HG02981 (cell line): ENCODE measurements around the gene RNGTT.
"Not testable (repeated sequence)": the region's sequence is repeated elsewhere in the genome, so short reads cannot be mapped to it uniquely, and the experiment has no call there.

Source experiments
- ATAC-seq: cut with Tn5 transposase; IDR thresholded peaks from one replicate; pipeline ENCODE4 v1.9.1; 2021; ENCODE audit warnings: mild to moderate bottlenecking, moderate library complexity; ENCODE audit not compliant: unreplicated experiment

RNGTT gene

DNA sequence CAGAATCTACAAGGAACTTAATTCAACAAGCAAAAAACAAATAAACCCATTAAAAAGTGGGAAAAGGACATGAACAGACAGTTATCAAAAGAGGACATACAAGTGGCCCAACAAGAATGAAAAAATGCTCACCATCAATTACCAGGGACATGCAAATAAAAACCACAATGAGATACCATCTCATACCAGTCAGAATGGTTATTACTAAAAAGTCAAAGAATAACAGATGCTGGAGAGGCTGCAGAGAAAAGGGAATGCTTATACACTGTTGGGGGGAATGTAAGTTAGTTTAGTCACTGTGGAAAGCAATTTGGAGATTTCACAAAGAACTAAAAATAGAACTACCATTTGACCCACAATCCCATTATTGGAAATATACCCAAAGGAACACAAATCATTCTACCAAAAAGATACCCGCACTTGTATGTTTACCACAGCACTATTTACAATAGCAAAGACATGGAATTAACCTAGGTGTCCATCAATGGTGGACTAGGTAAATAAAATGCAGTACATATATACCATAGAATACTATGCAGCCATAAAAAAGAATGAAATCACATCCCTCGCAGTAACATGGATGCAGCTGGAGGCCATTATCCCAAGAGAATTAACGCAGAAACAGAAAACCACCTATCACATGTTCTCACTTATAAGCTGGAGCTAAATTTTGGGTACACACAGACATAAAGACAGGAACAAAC lies 48.4 kb downstream of the RNGTT start:
- ATAC-seq, result no peak

DNA sequence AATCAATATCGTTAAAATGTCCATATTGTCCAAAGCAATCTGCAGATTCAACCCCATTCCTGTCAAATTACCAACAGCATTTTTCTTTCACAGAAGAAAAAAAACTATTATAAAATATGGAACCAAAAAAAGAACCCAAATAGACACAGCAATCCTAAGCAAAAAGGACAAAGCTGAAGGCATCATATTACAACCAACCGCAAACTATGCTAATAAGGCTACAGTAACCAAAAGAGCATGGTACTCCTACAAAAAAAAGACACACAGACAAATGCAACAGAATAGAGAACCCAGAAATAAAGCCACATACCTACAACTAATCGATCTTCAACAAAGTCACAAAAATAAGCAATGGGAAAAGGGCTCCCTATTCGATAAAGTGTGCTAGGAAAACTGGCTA lies 49.2 kb downstream of the RNGTT start:
- ATAC-seq, result no peak

DNA sequence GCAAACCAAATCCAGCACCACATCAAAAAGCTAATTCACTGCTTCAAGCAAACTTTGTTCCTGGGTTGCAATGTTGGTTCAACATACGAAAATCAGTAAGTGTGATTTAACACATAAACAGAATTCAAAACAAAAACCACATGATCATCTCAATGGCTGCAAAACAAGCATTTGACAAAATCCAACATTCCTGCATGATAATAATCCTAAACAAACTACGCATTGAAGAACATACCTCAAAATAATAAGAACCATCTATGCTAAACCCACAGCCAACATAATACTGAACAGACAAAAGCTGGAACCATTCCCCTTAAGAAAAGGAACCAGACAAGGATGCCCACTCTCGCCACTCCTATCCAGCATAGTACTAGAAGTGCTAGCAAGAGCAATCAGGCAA lies 49.9 kb downstream of the RNGTT start:
- ATAC-seq, result no peak

- no peak for ATAC-seq
Observed at GRCh38 chr6:88910922-88911778, 52.3 kb downstream of the RNGTT start.

- no peak for ATAC-seq
Observed at GRCh38 chr6:88908598-88909548, 54.5 kb downstream of the RNGTT start.

DNA sequence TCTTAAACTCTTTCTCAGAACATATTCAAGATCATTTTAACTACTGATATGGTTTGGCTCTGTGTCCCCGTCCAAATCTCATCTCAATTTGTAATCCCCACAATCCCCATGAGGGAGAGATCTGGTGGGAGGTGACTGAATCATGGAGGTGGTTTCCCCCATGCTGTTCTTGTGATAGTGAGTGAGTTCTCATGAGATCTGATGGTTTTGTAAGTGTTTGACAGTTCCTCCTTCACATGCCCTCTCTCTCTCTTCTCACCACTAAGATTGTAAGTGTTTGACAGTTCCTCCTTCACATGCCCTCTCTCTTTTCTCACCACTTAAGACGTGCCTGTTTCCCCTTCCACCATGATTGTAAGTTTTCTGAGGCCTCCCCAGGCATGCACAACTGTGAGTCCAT lies 56.3 kb downstream of the RNGTT start:
- not testable (repeated sequence) for ATAC-seq

DNA sequence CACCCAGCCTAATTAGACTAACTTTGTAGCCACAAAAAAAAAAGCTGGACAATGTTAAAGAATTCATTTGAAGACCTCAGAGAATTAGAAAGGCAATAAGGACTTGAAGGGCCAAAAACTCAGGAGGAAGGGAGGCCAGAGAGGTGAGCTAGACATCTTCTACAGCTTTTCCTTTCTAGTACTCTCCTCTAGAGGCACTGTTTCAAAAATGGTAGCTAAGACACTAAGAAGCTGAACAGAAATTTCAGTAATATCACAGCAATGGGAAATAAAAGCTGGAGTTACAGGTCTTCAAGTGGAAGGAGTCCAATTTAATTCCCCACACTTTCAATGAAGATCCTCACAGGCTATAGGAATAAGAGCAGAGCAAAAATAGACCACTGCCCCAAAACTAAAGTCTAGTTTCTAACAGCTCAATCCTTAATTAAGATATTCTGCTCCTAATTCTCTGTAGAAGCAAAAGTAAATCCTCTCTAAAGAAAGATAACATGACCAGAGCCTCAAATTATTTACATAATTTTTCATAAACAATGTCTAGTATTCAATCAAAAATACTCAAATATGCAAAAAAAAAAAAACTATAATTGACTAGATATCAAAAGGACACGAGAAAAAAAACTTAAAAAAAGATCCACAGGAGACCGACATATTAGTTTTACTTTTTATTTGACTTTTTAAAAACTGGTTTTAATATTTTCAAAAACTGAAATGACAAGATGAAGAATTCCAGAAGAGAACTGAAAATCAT lies 63.7 kb downstream of the RNGTT start:
- no peak for ATAC-seq

- no peak for ATAC-seq
Observed at GRCh38 chr6:88895911-88896310, 67.5 kb downstream of the RNGTT start.

GRCh38 chr6:88890860-88891845 lies 72.3 kb downstream of the RNGTT start:
- ATAC-seq, result no peak

- ATAC-seq, result no peak
Observed at GRCh38 chr6:88890394-88890793, 73.0 kb downstream of the RNGTT start.

- ATAC-seq, result no peak
Observed at GRCh38 chr6:88884361-88884760, 79.1 kb downstream of the RNGTT start.

DNA sequence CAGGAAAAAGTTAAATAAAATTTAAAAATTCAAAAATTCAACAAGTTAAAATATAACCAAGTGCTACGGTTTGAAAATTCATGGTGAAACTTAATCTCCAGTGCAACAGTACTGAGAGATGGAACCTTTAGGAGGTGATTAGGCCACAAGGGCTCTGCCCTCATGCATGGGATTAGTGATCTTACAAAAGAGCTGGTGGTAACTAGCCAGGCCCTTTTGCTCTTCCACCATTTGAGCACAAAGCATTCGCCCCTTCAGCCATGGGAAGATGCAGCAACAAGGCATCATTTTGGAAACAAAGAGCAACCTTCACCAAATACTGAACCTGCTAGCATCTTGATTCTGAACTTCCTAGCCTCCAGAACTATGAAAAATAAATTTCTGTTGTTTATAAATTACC lies 80.9 kb downstream of the RNGTT start:
- no peak for ATAC-seq

GRCh38 chr6:88881451-88881850 lies 82.0 kb downstream of the RNGTT start:
- ATAC-seq, result no peak

GRCh38 chr6:88880021-88880420 lies 83.4 kb downstream of the RNGTT start:
- no peak for ATAC-seq

DNA sequence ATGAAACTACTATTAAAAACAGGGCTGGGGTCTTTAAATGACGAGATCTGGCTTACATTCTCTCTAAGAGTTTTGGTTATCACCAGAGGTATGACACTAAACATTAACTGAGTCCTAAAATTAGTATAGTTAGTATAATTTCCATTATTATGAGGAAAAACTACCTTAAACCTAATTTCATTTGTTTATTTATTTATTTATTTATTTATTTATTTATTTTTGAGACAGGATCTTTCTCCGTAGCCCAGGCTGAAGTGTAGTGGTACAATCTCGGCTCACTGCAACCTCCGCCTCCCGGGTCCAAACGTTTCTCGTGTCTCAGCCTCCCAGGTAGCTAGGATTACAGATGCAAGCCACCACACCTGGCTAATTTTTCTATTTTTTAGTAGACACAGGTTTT lies 85.5 kb downstream of the RNGTT start:
- no peak for ATAC-seq

DNA sequence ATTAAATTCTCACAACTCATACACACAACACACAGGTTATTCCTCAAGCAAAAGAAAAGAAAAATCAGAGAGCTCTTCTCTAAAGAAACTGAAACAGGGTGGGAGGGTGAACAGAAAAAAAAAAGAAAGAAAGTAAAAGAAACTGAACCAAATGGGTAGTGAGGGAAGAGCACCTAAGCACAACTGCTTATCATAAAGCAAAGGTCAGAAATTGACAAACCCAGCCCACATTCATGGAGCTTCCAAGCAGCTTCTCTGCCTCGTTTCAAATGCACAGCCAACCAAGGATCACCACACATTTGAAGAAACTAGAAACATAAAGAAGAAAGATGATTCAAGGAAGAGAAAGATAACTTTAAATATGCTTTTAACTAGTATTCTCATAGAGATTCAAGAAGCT lies 90.5 kb downstream of the RNGTT start:
- ATAC-seq, result no peak

- no peak for ATAC-seq
Observed at GRCh38 chr6:88871498-88871897, 91.9 kb downstream of the RNGTT start.

- peak; percentile 50 for ATAC-seq
Observed at GRCh38 chr6:88870717-88871330, 92.6 kb downstream of the RNGTT start.
